NT2/D1 (cell line): Measurements from ENCODE around the gene LIX1.

Experiments
- SUZ12 ChIP-seq: IDR thresholded peaks from 2 replicates; pipeline ENCODE4 v1.6.1; 2011; ENCODE audit not compliant: insufficient read length, insufficient read depth; ENCODE audit errors: extremely low read depth
- YY1 ChIP-seq: IDR thresholded peaks from 2 replicates; pipeline ENCODE4 v1.6.1; 2011; ENCODE audit not compliant: insufficient read length, insufficient read depth
- ZNF274 ChIP-seq: IDR thresholded peaks from 2 replicates; pipeline ENCODE4 v1.6.1; 2011; ENCODE audit warnings: mild to moderate bottlenecking, low read depth, low read length

DNA sequence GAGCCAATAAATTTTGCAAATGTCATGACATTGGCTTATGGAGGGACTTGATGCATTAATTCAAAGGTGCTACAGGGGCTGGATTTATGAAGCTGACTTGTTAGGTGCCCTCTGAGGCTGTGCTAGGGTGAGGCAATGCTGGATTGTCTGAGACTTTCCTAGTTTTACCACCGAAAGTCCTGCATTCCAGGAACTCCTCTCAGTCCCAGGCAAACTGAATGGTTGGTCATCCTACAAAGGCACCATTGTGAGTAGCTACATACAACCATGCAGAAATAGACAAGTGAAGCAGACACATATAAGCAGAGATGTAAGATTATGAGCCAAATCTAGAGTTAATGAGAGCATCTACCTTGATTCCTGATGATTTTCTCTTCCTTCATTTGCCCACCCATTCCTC lies 95.3 kb downstream of the LIX1 start:
- TF ChIP-seq YY1 (no peak), ZNF274 (no peak), SUZ12 (no peak)
